Ovary (tissue), 9 donors: ENCODE measurements around the gene HILPDA. TPM values are rescaled to one million over a fixed set of nuclear protein-coding genes. Genes with fewer than 3 reads are reported as not detected.

Source experiments
- DNase-seq, 5 donors: peaks; one replicate each; pipeline ENCODE4 v3.0.0-alpha.2; 2019 to 2020
- H3K27ac ChIP-seq, 2 donors: fragments of 200-600 bp; one replicate each; pipeline versions ENCODE4 v1.5.1 to v1.8.0; 2019 to 2022
- H3K27me3 ChIP-seq: fragments of 200-600 bp; one replicate; pipeline ENCODE4 v1.8.0; 2022
- H3K36me3 ChIP-seq: fragments of 200-600 bp; sonication (generic); one replicate; pipeline ENCODE4 v1.5.1; 2019
- H3K4me1 ChIP-seq: one replicate; pipeline ENCODE4 v1.8.1; 2013; ENCODE audit warnings: mild to moderate bottlenecking, moderate library complexity; ENCODE audit not compliant: insufficient read depth
- H3K4me3 ChIP-seq: fragments of 200-600 bp; sonication (generic); one replicate; pipeline ENCODE4 v1.5.1; 2017
- H3K9me3 ChIP-seq, 2 donors: fragments of 200-600 bp in 1 of 2; sonication (generic) in 1 of 2; one replicate each; pipeline versions ENCODE4 v1.5.1 to v1.8.1; 2013 to 2019; ENCODE audit warnings: mild to moderate bottlenecking in 1 of 2, moderate library complexity in 1 of 2
- EP300 ChIP-seq: sonication (generic); formaldehyde crosslinking; IDR thresholded peaks from one replicate; pipeline ENCODE4 v1.6.1; 2017; ENCODE audit warnings: antibody characterized with exemption
- POLR2A ChIP-seq: fragments of 450-650 bp; IDR thresholded peaks from one replicate; pipeline ENCODE4 v1.6.1; 2017; ENCODE audit warnings: antibody characterized with exemption, mild to moderate bottlenecking, moderate library complexity
- WGBS, 3 donors: extraction: QIAGEN DNeasy Blood & Tissue Kit in 1 of 3; methylation state at CpG; one replicate each; pipeline versions ENCODE4 v1.1.5 to v1.1.7; 2013 to 2017; 5-methylcytosine and 5-hydroxymethylcytosine counted together
- intact Hi-C, 4 donors: fragments of 100-400 bp; cut with DNase I; formaldehyde crosslinking; loops; one replicate each; pipeline versions ENCODE4 v1.11.0 to v1.15.1; 2022 to 2023
- polyA plus RNA-seq, 2 donors: library from polyadenylated mRNA; stranded (reverse); fragments of 200-250 nt in 1 of 2; fragments of 350-450 nt in 1 of 2; fragmentation: Illumina TruSeq in 1 of 2; extraction: RNeasy Lipid Tissue Mini Kit (QIAGEN cat#74804) in 1 of 2; gene quantifications; one replicate each; pipeline ENCODE4 v1.2.3, GENCODE V29; 2013 to 2014
- total RNA-seq, 7 donors: library from RNA; depleted of rRNA in 2 of 7; stranded (reverse); fragments of >200 nt in 2 of 7; fragmentation: NEBNext Ultra II Directional in 3 of 7; extraction: Animal tissue kit (Norgen Biotek cat#: 25700) in 3 of 7; gene quantifications; one replicate each; pipeline versions ENCODE4 v1.1.0 to v1.2.4, GENCODE V29; 2016 to 2023
- TF ChIP-seq, protein P1 (sequence below), 3 donors: fragments of 450-650 bp in 2 of 3; fragments of 200-600 bp in 1 of 3; IDR thresholded peaks; one replicate each; pipeline versions ENCODE4 v1.5.1 to v1.8.0; 2016 to 2022; ENCODE audit warnings: antibody characterized with exemption in 3 of 3, mild to moderate bottlenecking in 1 of 3
- donor health status: DM: no; HTN: no; CAD: no; lungs with moderate emphysema.
- donor health status: DM: no; HTN: no; CAD: no.
- donor health status: Bipolar disorder and iron deficiency.
- donor health status: DM: yes; HTN: yes; CAD: no.
- donor health status: DM: no; HTN: no; CAD: no.
- donor health status: DM: yes; HTN: yes; CAD: no.

Gene HILPDA
- total and polyA plus RNA-seq, 9 donors = 10.2 to 69.7 (median 32.9) TPM

DNA sequence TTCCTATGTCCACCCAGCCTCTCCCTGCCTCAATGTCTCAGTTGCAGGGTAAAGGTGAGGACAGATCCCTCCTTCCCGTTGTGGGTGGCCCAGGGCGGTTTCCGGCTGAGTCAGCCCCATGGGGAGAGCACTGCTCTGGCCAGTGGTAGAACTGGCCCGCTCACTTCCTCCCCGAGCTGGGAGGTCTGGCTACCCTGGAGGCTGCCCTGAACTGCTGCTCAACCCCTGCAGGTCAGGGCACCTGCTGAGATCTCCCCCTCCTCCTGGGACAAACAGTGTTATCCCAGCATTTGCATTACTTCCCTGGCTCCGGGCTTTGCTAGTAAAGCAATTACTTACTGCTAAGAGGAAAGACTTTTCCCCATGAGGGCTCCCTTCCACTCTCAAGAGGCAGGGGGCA is 24.5 kb upstream of the HILPDA start:
- WGBS, 3 donors = 47 to 52% (median 51%) methylated on average over 6 of the region's 6 CpGs
- intact Hi-C loops = no loop called here
- Histone ChIP-seq H3K36me3 (no peaks in the 10 kb centered on the region), H3K4me3 (no peak overlapping the region), H3K4me1 (no peaks in the 10 kb centered on the region), H3K27ac (no peak overlapping the region), H3K27me3 (no peaks in the 10 kb centered on the region), H3K9me3 (no peaks in the 10 kb centered on the region)
- TF ChIP-seq POLR2A (no peak), EP300 (no peak)
- TF ChIP-seq, protein P1, sequence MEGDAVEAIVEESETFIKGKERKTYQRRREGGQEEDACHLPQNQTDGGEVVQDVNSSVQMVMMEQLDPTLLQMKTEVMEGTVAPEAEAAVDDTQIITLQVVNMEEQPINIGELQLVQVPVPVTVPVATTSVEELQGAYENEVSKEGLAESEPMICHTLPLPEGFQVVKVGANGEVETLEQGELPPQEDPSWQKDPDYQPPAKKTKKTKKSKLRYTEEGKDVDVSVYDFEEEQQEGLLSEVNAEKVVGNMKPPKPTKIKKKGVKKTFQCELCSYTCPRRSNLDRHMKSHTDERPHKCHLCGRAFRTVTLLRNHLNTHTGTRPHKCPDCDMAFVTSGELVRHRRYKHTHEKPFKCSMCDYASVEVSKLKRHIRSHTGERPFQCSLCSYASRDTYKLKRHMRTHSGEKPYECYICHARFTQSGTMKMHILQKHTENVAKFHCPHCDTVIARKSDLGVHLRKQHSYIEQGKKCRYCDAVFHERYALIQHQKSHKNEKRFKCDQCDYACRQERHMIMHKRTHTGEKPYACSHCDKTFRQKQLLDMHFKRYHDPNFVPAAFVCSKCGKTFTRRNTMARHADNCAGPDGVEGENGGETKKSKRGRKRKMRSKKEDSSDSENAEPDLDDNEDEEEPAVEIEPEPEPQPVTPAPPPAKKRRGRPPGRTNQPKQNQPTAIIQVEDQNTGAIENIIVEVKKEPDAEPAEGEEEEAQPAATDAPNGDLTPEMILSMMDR (IDR thresholded peaks at IDR 0.05) = no peak
- DNase-seq = no peak

DNA sequence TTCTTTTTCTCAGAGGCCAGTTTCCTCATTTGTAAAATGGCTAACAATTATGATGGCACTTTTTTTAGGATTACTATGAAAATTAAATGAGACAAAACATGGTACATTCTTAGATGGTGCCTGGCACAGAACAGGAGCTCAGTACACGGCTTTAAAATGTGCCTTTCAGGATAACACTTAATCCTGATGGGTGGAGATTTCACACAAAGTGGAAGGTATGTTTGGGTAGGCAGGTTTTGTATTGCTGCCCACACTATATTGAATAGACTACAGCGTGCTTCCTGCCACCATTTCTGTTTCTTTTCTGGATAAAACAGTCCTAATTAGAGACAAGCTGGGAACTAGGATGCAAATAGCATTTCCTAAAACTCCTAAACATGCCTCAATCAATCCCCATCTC is 23.9 kb upstream of the HILPDA start:
- no peaks in the 10 kb centered on the region for H3K4me1 ChIP-seq
- 77 to 78% (median 77%) methylated on average over 2 of the region's 2 CpGs for WGBS, 3 donors
- H3K9me3 ChIP-seq = no peaks in the 10 kb centered on the region
- no peak overlapping the region for H3K4me3 ChIP-seq
- no peak for DNase-seq
- no peaks in the 10 kb centered on the region for H3K27me3 ChIP-seq
- H3K27ac ChIP-seq = no peak overlapping the region
- H3K36me3 ChIP-seq = no peaks in the 10 kb centered on the region
- intact Hi-C loops = no loop called here
- TF ChIP-seq, protein P1 (IDR thresholded peaks at IDR 0.05) = no peak
- TF ChIP-seq EP300 (no peak), POLR2A (no peak)

DNA sequence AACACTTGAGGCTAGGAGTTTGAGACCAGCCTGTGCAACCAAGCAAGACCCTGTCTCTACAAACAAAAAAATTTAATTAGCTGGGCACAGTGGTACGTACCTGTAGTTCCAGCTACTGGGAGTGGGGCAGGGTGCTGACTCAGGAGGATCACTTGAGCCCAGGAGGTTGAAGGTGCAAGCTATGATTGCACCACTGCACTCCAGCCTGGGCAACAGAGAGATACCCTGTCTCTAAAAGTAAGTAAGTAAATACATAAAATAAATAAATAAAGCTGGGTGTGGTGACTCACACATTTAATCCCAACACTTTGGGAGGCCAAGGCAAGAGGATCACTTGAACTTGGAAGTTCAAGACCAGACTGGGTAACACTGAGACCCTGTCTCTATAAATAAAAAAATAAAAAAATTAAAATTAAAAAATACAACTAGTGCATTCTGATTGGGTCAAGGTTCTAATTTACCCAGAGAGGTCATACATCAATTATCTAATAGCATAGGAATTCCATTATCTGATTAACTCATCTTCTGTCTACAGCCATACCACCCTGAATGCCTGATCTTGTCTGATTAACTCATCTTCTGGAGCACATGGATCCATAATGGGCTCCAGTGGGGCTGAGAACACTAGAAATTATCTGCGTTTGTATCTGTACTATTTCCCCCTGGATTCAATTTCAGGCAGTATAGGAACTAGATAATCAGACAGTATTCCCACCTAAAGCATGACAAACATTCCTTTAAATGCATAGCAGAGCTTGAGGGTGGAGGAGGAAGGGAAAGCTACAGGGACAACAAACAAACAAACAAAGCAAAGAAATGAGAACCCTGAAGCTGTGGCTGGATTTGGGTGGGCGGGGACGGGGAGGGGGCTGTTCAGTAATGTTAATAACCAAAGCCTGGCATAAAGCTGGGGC is 21.0 kb upstream of the HILPDA start:
- Histone ChIP-seq H3K36me3 (no peaks in the 10 kb centered on the region), H3K4me3 (no peak overlapping the region), H3K9me3 (no peaks in the 10 kb centered on the region), H3K27me3 (no peaks in the 10 kb centered on the region), H3K4me1 (no peaks in the 10 kb centered on the region), H3K27ac (no peak overlapping the region)
- DNase-seq = no peak
- 71 to 79% (median 74%) methylated on average over 4 of the region's 4 CpGs for whole genome bisulfite sequencing, 3 donors
- TF ChIP-seq EP300 = no peak
- no peak for TF ChIP-seq POLR2A
- TF ChIP-seq, protein P1 (IDR thresholded peaks at IDR 0.05) = no peak
- intact Hi-C loops = no loop called here

DNA sequence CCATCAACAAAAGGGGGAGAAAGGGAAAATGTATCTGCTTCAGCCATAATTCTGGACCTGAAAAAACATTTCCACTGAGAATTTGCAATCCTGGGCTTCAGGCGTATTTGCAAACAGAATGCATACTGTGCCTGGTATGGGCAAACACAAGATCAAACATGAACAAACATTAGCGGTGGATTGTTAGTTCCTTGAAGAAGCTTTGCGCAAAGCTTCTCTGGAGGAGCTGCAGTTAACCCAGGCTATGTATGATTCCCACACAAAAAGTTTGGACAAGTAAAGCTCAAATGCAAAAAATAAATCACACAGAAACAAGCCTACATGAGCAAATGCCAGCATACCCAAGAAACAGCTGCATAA is 20.4 kb upstream of the HILPDA start:
- WGBS, 3 donors = 70 to 74% (median 70%) methylated on average over 3 of the region's 3 CpGs
- intact Hi-C loops = no loop called here
- TF ChIP-seq POLR2A (no peak), EP300 (no peak)
- TF ChIP-seq, protein P1 (IDR thresholded peaks at IDR 0.05) = no peak

More for the DNA sequence above, 20.4 kb upstream of the HILPDA start:
- Histone ChIP-seq H3K27ac (no peak overlapping the region), H3K9me3 (no peaks in the 10 kb centered on the region), H3K4me1 (no peaks in the 10 kb centered on the region), H3K36me3 (no peaks in the 10 kb centered on the region), H3K4me3 (no peak overlapping the region), H3K27me3 (no peaks in the 10 kb centered on the region)
- DNase-seq = no peak
